Chondrocyte (in vitro differentiated cells): Measurements from ENCODE around the gene TIPARP. TPM values are rescaled to one million over a fixed set of nuclear protein-coding genes. Genes with fewer than 3 reads are reported as not detected.
A peak's percentile ranks its signal among the peaks of the same experiment; 100 is the strongest.

Experiments
- DNase-seq: peaks from one replicate; pipeline ENCODE4 v3.0.0; 2021; ENCODE audit warnings: mixed read lengths, low spot score
- H3K27ac Mint-ChIP-seq: one replicate; pipeline ENCODE4 v1.8.0; 2021; ENCODE audit warnings: mild to moderate bottlenecking, moderate library complexity, mixed read lengths; ENCODE audit not compliant: unreplicated experiment
- H3K27me3 Mint-ChIP-seq: 2 replicates; pipeline ENCODE4 v1.8.0; 2021; ENCODE audit warnings: low read depth, mixed read lengths
- H3K36me3 Mint-ChIP-seq: 2 replicates; pipeline ENCODE4 v1.8.0; 2021; ENCODE audit warnings: low read depth, mixed read lengths
- H3K4me1 Mint-ChIP-seq: 2 replicates; pipeline ENCODE4 v1.8.0; 2021; ENCODE audit warnings: low read depth, mild to moderate bottlenecking, mixed read lengths
- H3K4me3 Mint-ChIP-seq: one replicate; pipeline ENCODE4 v1.8.0; 2021; ENCODE audit warnings: mild to moderate bottlenecking, moderate library complexity, mixed read lengths; ENCODE audit not compliant: unreplicated experiment
- H3K9me3 Mint-ChIP-seq: 2 replicates; pipeline ENCODE4 v1.8.0; 2021; ENCODE audit warnings: low read depth, mixed read lengths
- total RNA-seq: library from RNA; stranded (reverse); gene quantifications from 3 replicates; pipeline ENCODE4 v1.2.1, GENCODE V29; 2021
- TF ChIP-seq, protein P1 (sequence below): fragments of 200-600 bp; sonication (generic); IDR thresholded peaks from 2 replicates; pipeline ENCODE4 v1.5.0; 2021; ENCODE audit warnings: antibody characterized with exemption, mild to moderate bottlenecking, moderate library complexity

Gene TIPARP
- total RNA-seq, 1 donor from 2014 or later: 65.3 TPM

DNA sequence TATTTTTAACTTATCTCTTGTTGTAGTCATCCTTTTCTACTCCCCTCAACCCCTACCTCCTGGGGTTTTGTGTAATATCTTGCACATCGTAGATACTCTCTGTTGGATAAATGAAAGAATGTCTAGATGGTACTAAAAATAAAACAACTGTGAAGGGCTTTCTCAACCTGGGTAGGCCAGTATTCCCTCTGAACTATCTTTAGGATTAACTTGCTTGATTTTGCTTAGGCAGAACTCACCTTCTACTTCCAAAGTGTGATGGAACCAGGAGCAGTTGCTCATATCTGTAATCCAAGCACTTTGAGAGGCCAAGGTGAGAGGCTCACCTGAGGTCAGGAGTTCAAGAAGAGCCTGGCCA lies 32.8 kb upstream of the TIPARP start:
- no peak for DNase-seq
- no peak overlapping the region for H3K27ac Mint-ChIP-seq
- TF ChIP-seq, protein P1, sequence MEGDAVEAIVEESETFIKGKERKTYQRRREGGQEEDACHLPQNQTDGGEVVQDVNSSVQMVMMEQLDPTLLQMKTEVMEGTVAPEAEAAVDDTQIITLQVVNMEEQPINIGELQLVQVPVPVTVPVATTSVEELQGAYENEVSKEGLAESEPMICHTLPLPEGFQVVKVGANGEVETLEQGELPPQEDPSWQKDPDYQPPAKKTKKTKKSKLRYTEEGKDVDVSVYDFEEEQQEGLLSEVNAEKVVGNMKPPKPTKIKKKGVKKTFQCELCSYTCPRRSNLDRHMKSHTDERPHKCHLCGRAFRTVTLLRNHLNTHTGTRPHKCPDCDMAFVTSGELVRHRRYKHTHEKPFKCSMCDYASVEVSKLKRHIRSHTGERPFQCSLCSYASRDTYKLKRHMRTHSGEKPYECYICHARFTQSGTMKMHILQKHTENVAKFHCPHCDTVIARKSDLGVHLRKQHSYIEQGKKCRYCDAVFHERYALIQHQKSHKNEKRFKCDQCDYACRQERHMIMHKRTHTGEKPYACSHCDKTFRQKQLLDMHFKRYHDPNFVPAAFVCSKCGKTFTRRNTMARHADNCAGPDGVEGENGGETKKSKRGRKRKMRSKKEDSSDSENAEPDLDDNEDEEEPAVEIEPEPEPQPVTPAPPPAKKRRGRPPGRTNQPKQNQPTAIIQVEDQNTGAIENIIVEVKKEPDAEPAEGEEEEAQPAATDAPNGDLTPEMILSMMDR: no peak
- H3K4me3 Mint-ChIP-seq: no peak overlapping the region
- H3K9me3 Mint-ChIP-seq: peaks cover under 1% of the 10 kb centered on the region
- H3K27me3 Mint-ChIP-seq: no peaks in the 10 kb centered on the region
- no peaks in the 10 kb centered on the region for H3K36me3 Mint-ChIP-seq
- H3K4me1 Mint-ChIP-seq: peaks cover 16% of the 10 kb centered on the region

DNA sequence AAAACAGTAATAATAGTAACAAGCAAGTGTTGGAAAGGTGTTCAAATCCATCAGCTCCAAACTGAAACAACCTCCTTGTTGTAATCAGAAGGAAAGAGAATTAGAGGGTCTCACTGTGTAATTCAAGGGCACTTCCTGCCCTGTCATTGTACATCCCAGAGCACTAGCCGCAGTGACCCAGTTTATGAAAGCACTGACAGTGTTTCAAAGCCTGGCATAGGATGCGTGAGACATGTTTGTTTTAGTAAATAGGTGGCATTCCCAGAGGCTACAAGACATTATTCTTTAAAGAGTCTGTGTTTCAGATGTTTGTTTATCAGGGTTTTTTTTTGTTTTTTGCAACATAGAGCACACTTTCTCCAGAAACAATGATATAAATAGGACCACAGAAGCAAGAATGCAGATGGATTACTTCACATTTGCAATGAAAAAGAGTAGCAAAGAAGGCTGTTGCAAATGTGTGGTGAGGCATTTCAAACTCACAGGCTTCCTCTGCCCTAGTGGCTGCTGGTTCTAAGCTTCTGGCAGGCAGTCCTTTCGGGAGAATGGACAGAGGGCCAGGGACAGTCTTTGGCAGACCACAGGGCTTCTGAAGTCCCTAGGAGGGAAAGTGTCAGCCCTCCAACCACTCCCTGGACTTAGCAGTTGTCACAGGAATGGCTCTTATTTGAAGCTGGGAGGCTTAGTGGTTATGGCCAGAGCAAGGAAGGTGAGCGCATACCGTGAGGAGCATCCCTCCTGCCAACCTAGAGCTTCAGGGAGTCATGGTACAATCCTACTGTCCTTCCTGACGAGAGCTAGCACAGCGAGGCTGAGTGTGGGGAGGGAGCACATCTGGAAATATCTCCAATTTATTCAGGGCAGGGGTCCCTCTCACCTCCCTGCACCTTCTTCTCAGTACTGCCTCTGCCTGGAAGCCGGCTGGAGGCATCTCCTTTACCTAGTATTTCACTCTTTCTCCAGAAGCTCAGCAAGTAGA lies 31.4 kb upstream of the TIPARP start:
- Mint-ChIP-seq H3K36me3 (no peaks in the 10 kb centered on the region), H3K27me3 (no peaks in the 10 kb centered on the region), H3K4me1 (peaks cover 16% of the 10 kb centered on the region), H3K27ac (peak overlapping the region; percentile 90), H3K4me3 (peak overlapping the region; percentile 71), H3K9me3 (peaks cover 7% of the 10 kb centered on the region)
- DNase-seq: no peak
- TF ChIP-seq, protein P1: no peak

DNA sequence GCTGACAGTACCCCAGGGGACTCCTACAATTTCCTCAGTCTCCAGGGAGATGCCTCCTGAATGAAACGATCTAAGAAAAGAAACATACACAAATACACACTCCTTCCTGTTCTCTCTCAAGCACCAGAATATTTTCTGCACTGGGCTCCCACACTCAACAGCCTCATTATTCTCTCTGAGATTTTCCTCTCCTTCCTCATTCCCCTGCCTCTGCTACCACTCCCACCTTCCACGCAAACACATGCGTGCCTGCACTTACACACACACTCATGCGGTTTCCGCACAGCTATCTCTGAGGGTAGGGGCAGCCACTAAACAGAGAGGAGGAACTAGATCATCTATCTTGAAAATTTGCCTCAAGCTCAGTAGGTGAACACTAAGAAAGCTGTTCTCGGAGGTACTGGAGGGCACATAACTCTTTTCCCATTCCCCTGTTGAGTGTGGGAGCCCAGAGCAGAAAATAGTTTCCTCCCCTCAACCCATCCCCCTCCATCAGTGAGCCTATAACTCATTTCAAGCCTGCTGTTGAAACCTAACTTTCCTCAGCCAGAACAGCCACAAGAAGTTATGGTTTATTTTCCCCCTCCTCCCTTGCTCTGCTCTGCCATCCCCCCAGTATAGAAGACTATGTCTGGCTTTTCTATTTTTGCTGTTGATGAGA lies 30.5 kb upstream of the TIPARP start:
- Mint-ChIP-seq H3K4me3 (peak overlapping the region; percentile 71), H3K27ac (peak overlapping the region; percentile 90), H3K27me3 (no peaks in the 10 kb centered on the region), H3K4me1 (peaks cover 16% of the 10 kb centered on the region), H3K36me3 (peaks cover 2% of the 10 kb centered on the region), H3K9me3 (peaks cover 13% of the 10 kb centered on the region)
- TF ChIP-seq, protein P1: no peak
- no peak for DNase-seq

DNA sequence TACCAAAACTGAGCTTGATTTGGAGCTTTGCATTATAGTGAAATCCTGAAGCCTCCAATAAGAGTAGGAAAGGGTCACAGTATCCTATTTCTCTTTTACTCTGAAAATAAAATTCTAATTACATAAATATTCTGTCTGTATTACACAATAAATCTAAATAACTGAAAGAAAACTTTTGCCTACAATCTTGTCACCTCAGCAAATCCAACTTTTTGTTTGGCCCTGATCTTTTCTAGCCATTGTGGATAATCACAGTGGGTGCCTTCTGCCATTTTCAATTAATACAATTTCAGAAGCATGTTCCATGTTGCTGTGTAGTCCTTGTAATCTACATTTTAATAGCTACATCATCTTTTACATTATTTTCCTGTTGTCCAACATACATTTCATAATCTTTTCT lies 29.4 kb upstream of the TIPARP start:
- H3K4me1 Mint-ChIP-seq: peaks cover 16% of the 10 kb centered on the region
- H3K36me3 Mint-ChIP-seq: peaks cover 2% of the 10 kb centered on the region
- peaks cover 15% of the 10 kb centered on the region for H3K9me3 Mint-ChIP-seq
- H3K27ac Mint-ChIP-seq: no peak overlapping the region
- H3K4me3 Mint-ChIP-seq: no peak overlapping the region
- TF ChIP-seq, protein P1: no peak
- no peak for DNase-seq
- no peaks in the 10 kb centered on the region for H3K27me3 Mint-ChIP-seq

DNA sequence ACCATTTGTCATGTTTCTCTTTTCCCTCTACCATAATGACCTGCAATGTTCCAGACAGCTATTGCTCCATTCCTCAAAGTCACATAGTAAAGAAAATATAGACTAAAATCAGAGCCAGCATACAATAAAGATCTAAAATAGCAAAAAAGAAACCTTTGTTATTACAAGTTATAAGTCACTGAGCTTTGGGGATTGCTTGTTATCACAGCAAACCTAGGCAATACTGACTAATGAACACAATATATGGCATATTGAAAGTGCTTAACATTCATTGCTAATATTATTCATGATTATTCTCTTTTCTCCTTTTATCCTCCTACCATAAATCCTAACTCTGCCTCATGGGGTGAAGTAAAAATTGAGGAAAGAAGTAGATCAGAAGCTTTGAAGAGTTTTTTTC lies 27.4 kb upstream of the TIPARP start:
- no peak for DNase-seq
- TF ChIP-seq, protein P1: no peak
- peaks cover 16% of the 10 kb centered on the region for H3K4me1 Mint-ChIP-seq
- H3K27me3 Mint-ChIP-seq: no peaks in the 10 kb centered on the region
- H3K9me3 Mint-ChIP-seq: peaks cover 15% of the 10 kb centered on the region
- peaks cover 2% of the 10 kb centered on the region for H3K36me3 Mint-ChIP-seq
- no peak overlapping the region for H3K4me3 Mint-ChIP-seq
- no peak overlapping the region for H3K27ac Mint-ChIP-seq
